ENCODE results near the gene ABHD17A.
A peak's percentile ranks its signal among the peaks of the same experiment; 100 is the strongest.

ABHD17A gene

DNA sequence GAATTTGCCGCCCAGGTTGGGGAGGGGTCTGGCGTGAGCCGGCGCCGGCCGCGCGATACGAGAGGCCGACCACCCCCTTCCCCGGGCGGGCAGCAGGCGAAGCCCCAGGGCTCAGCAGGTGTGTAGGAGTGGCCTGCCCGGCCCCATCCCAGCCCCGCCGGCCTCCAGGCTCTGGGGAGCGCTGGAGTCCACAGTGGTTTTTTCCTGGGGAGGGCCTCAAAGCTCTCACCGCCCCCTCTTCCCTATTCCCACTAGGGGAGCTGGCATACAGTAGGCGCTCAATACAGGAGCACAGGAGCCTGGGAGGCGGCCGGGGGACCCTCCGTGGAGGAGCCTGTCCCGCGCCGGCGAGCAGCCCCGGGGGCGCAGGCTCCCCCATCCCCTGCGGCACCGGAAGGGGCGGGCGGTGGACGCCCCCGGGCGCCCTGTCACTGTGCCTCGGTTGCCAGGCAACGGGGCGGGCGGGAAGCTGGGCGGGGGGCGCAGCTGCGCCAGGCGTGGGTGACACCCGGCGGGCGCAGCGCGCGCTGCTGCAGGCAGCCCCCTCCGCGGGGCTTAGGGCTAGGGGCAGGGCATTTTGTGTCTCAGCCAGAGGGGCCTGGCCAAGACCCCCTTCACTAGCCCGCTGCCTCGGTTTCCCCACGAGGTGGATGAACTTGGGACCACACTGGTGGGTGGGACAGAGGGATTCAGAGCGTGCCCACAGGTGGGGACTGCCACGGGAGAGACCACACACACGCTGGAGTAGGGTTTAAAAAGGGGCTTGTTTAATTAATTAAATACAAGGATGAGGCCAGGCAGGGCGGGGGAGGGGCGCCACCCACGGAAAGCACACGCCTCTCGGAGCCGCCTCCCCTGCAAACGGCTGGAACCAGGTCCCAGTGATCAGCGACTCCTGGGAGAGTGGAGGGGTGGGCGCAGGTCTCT, 33.4 kb downstream of the ABHD17A start:
- no peak for DNase-seq

GRCh38 chr19:1850809-1851653, 34.3 kb downstream of the ABHD17A start:
- DNase-seq, result no peak

- no peak for DNase-seq
Measured at GRCh38 chr19:1849886-1850398, 35.4 kb downstream of the ABHD17A start.

DNA sequence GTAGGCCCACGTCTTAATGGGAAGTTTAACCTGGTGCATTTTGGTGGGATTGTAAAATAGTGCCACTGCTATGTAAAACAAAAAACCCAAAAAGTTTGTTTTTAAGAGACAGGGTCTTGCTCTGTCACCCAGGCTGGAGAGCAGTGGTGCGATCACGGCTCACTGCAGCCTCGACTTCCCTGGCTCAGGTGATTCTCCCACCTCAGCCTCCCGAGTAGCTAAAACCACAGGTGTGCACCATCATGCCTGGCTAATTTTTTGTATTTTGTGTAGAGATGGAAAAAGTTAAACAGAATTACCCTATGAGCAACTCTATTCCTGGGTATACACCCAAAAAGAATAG, 36.2 kb downstream of the ABHD17A start:
- DNase-seq, result no peak

- DNase-seq, result peak; percentile 93
Measured at GRCh38 chr19:1848399-1849131, 36.7 kb downstream of the ABHD17A start, which contains the start of gene REXO1. Gene REXO1, minus strand, starts transcription at chr19:1848483. Its CDS starts 125 bp downstream, at chr19:1848358.

DNA sequence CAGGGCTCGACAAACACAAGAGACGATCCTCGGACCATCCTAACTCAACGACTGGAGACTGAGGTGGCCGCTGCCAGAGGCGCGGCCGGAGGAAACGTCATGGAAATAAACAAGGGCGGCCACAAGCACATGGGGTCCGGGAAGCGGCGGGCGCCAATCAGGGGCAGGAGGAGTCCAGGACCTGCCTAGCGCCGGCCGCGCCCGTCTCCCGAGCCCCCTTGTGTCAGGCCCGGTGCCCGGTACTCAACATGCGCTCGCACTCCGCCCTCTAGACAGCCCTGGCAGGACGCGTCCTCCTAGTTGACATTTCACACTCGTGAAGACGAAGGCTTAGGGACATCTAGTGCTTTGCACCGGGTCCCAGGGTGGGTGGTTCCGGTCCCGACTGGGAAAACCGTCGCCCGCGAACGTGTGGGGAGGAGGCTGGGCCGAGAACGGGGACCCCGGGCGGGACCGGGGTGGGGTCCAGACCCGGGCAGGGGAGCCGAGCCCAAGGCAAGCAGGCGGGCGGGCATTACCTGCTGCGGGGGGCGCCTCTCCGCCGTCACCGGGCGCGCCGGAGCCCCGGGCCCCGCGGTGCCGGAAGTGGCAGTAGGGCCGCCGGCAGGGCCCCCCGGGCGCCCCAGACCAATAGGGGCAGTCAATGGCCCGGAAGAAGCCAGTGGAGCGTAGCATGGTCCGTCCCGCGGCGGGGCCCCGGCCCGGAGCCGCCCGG, 37.5 kb downstream of the ABHD17A start:
- peak; percentile 54 for DNase-seq

DNA sequence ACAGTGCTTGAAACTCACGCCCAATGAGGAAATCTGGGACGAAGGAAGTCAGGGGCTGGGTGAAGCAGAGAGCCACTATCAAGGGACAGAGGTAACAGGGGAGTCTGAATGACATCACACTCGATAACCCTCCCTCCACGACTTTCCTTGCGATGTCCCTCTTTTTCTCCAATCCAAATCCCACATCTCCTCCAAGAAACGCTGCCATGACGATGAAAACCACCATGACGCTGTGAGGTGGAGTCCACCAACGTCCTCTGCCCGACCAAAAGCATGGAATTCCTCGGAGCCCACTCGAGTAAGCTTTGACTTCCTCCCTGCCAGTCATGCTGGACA, 38.0 kb downstream of the ABHD17A start:
- no peak for DNase-seq

- DNase-seq, result no peak
Measured at GRCh38 chr19:1846517-1847204, 38.6 kb downstream of the ABHD17A start.

DNA sequence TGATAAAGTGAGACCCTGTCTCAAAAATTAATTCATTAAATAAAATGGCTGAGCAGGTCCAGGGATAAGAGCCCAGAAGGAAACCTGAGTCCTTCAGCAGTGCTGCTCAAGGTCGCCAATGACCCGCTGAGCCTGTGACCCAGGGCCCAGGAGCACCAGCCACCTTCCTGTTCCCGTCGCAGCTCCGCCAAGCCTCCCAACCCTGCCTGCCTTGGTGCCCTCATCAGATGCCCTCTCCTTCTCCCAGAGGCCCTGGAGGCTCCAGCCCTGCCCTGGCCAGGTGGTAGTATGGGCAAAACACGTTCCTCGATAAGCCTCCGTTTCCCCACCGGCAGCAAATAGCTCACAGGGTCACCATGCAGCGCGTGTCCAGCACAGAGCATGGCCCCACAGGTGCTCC, 39.7 kb downstream of the ABHD17A start:
- no peak for DNase-seq

DNA sequence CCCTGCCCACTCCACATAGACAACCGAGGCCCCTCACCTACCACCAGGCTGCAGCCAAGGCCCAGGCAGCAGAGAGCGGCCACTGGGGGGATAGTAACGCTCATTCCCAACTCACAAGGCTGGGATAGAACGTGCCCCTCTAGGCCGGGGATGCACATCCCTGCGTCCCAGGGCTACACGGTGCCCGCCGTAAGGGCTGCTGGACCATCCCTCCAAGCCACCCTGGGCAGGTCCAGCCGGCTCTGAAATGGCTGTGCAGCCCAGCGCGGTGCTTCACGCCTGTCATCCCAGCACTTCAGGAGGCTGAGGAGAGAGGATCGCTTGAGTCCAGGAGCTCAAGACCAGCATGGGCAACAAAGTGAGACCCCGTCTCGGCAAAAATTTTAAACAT, 40.2 kb downstream of the ABHD17A start:
- DNase-seq, result no peak

GRCh38 chr19:1844513-1845124, 40.7 kb downstream of the ABHD17A start:
- DNase-seq, result no peak

DNA sequence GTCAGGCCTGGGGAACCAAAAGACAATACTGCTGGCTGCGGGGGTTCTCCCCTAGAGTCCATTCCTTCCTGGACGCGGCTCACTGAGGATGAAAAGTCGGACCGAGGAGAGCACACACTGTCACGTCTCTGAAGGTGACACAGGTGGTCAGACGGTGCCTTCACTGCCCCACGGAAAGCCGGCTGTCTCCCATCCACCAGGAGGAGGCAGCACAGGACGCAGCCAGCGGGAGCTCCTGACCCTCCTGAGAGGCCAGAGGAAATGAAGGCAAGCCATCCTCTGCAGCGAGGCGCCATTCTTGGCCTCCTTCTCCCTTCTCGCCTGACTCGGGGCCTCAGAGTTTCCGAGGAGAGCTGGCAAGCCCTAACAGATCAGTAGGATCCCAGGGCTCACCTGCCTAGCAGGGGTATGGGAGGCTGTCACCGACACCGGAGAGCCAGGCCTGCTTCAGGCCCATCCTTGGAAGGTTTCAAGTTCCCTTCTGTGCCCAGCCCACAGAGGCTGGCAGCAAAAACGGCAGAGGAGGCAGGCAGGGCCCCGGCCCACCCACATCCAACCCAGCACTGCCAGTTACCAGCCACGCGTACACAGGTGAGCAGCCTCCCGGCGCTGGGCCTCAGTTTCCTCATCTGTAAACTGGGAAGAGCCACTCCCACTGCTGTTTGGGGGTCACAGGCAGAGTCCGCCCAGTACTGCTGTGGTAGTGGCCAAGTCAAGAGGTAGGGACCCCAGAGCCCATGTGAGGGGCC, 41.5 kb downstream of the ABHD17A start:
- DNase-seq, result no peak

GRCh38 chr19:1843116-1843515, 42.2 kb downstream of the ABHD17A start:
- no peak for DNase-seq

DNA sequence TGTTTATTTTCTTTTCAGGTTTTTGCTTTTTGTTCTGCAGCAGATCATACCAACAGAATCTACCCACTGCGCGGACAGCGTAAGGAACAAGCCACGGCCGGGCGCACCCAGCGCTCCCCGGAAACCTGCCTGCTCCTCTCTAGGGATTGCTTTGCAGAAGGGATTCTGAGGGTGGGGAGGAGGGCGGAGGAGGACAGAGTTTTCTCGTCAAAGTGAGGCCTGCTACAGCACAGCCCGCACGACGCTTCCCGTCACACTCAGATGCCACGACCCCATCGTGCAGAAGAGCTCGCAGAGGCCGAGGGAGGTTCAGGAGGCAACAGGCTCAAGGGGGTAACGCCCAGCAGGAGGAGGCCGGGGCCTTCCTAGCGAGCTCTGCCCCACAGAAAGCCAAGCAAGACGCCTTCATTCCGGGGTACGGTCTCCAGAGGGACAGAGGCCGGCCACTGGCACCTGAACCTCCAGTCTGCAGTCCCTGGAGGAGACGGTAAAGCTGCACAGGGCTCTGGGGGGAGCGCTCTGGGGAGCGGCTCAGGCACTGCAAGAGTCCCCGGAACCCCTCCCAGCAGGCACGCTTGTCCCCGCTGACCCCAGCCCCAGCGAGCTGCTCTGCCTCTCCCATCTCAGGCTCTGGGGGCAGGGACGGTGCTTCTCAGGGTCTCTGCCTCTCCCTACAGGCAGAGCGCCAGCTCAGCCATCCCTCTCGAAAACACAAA, 43.9 kb downstream of the ABHD17A start:
- no peak for DNase-seq

GRCh38 chr19:1840541-1841115, 44.7 kb downstream of the ABHD17A start:
- DNase-seq, result no peak

GRCh38 chr19:1839658-1840540, 45.4 kb downstream of the ABHD17A start:
- no peak for DNase-seq

DNA sequence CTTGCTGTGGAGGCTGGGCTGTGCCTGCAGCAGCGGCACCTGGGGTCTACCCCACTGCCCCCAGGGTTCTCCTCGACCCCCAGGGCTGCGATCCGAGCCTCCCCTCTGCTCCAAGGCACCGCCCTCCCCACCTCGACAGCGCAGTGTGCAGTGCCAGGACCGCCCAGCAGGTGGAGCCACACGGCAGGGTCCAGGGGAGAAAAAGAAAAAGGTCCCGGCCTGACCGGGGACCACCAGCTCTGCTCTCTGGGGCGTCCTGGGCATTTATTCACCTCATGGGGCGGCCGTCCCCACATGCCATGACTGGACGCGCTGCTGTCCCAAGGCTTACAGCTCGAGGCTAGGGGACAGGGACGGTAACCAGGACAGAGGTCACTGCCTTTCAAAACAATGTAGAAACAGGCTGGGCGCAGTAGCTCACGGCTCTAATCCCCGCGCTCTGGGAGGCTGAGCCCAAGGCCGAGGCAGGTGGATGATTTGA, 47.6 kb downstream of the ABHD17A start:
- DNase-seq, result peak; percentile 33

GRCh38 chr19:1837222-1837565, 48.1 kb downstream of the ABHD17A start:
- no peak for DNase-seq

Data from EL (cell line).